ENCODE results near the gene GZMM.

Gene GZMM

GRCh38 chr19:590750-591098 lies 46.9 kb downstream of the GZMM start:
- no peak overlapping the region for H3K4me3 Mint-ChIP-seq
- peaks cover 76% of the 10 kb centered on the region for H3K27me3 Mint-ChIP-seq
- H3K9me3 Mint-ChIP-seq = no peaks in the 10 kb centered on the region
- peaks cover 12% of the 10 kb centered on the region for H3K4me1 Mint-ChIP-seq
- DNase-seq (no peak), ATAC-seq (no peak)
- H3K27ac Mint-ChIP-seq = no peak overlapping the region

GRCh38 chr19:591099-591958 lies 47.5 kb downstream of the GZMM start:
- no peak for ATAC-seq
- Mint-ChIP-seq H3K27me3 (peaks cover 70% of the 10 kb centered on the region), H3K4me3 (peak overlapping the region in 1 of 2 donors; percentile 18), H3K27ac (no peak overlapping the region), H3K4me1 (peaks cover 12% of the 10 kb centered on the region), H3K9me3 (no peaks in the 10 kb centered on the region)
- no peak for DNase-seq

- peaks cover 12% of the 10 kb centered on the region for H3K4me1 Mint-ChIP-seq
- H3K4me3 Mint-ChIP-seq = no peak overlapping the region
- H3K27ac Mint-ChIP-seq = no peak overlapping the region
- no peaks in the 10 kb centered on the region for H3K9me3 Mint-ChIP-seq
- ATAC-seq (no peak), DNase-seq (no peak)
- H3K27me3 Mint-ChIP-seq = peaks cover 66% of the 10 kb centered on the region
These were observed 48.2 kb downstream of the GZMM start for GRCh38 chr19:592101-592500.

GRCh38 chr19:593055-593454 lies 49.2 kb downstream of the GZMM start:
- DNase-seq (no peak), ATAC-seq (no peak)
- H3K27ac Mint-ChIP-seq = no peak overlapping the region
- no peaks in the 10 kb centered on the region for H3K9me3 Mint-ChIP-seq
- H3K27me3 Mint-ChIP-seq = peaks cover 62% of the 10 kb centered on the region
- no peak overlapping the region for H3K4me3 Mint-ChIP-seq
- peaks cover 12% of the 10 kb centered on the region for H3K4me1 Mint-ChIP-seq

GRCh38 chr19:593505-593904 lies 49.7 kb downstream of the GZMM start:
- H3K9me3 Mint-ChIP-seq = no peaks in the 10 kb centered on the region
- H3K27ac Mint-ChIP-seq = no peak overlapping the region
- H3K4me3 Mint-ChIP-seq = no peak overlapping the region
- ATAC-seq (no peak), DNase-seq (no peak)
- peaks cover 58% of the 10 kb centered on the region for H3K27me3 Mint-ChIP-seq
- H3K4me1 Mint-ChIP-seq = peaks cover 8% of the 10 kb centered on the region

GRCh38 chr19:594265-594870 lies 50.5 kb downstream of the GZMM start:
- Mint-ChIP-seq H3K27ac (no peak overlapping the region), H3K9me3 (no peaks in the 10 kb centered on the region), H3K27me3 (peaks cover 49% of the 10 kb centered on the region), H3K4me1 (no peaks in the 10 kb centered on the region), H3K4me3 (no peak overlapping the region)
- ATAC-seq = no peak
- DNase-seq = no peak

- DNase-seq (no peak), ATAC-seq (no peak)
- H3K4me1 Mint-ChIP-seq = no peaks in the 10 kb centered on the region
- peaks cover 44% of the 10 kb centered on the region for H3K27me3 Mint-ChIP-seq
- H3K4me3 Mint-ChIP-seq = no peak overlapping the region
- H3K27ac Mint-ChIP-seq = no peak overlapping the region
- H3K9me3 Mint-ChIP-seq = no peaks in the 10 kb centered on the region
These were observed 51.7 kb downstream of the GZMM start for GRCh38 chr19:595326-596262.

- Mint-ChIP-seq H3K27ac (no peak overlapping the region), H3K27me3 (peaks cover 37% of the 10 kb centered on the region), H3K4me1 (no peaks in the 10 kb centered on the region), H3K4me3 (no peak overlapping the region), H3K9me3 (no peaks in the 10 kb centered on the region)
- DNase-seq (no peak), ATAC-seq (no peak)
These were observed 52.4 kb downstream of the GZMM start for GRCh38 chr19:596263-596655.

- H3K4me3 Mint-ChIP-seq = no peak overlapping the region
- no peaks in the 10 kb centered on the region for H3K9me3 Mint-ChIP-seq
- H3K27ac Mint-ChIP-seq = no peak overlapping the region
- DNase-seq (peak; percentile 40 to 44), ATAC-seq (no peak)
- H3K4me1 Mint-ChIP-seq = no peaks in the 10 kb centered on the region
- H3K27me3 Mint-ChIP-seq = peaks cover 23% of the 10 kb centered on the region
These were observed 53.8 kb downstream of the GZMM start for GRCh38 chr19:597406-598315.
